Measurements from ENCODE around the gene HOXA3. TPM values are rescaled to one million over a fixed set of nuclear protein-coding genes. Genes with fewer than 3 reads are reported as not detected.

Gene HOXA3
- total RNA-seq, 3 donors from 2014 or later: 4.5 to 6.4 (median 4.6) TPM

- intact Hi-C loops (cut with DNase I; ENCODE audit: low total_unique reads): no loop called here
- no peak for TF ChIP-seq POLR2A (IDR thresholded peaks at IDR 0.05)
- no peak for TF ChIP-seq POLR2AphosphoS5 (IDR thresholded peaks at IDR 0.05)
- TF ChIP-seq, protein P1, sequence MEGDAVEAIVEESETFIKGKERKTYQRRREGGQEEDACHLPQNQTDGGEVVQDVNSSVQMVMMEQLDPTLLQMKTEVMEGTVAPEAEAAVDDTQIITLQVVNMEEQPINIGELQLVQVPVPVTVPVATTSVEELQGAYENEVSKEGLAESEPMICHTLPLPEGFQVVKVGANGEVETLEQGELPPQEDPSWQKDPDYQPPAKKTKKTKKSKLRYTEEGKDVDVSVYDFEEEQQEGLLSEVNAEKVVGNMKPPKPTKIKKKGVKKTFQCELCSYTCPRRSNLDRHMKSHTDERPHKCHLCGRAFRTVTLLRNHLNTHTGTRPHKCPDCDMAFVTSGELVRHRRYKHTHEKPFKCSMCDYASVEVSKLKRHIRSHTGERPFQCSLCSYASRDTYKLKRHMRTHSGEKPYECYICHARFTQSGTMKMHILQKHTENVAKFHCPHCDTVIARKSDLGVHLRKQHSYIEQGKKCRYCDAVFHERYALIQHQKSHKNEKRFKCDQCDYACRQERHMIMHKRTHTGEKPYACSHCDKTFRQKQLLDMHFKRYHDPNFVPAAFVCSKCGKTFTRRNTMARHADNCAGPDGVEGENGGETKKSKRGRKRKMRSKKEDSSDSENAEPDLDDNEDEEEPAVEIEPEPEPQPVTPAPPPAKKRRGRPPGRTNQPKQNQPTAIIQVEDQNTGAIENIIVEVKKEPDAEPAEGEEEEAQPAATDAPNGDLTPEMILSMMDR (IDR thresholded peaks at IDR 0.05): no peak
- DNase-seq (ENCODE audit: low spot score in 2 of 2): no peak
- no peaks in the 10 kb centered on the region for H3K36me3 ChIP-seq
- H3K9me3 ChIP-seq: no peaks in the 10 kb centered on the region
- no peak overlapping the region for H3K4me3 ChIP-seq
- peaks cover 16 to 88% of the 10 kb centered on the region in 2 donors for H3K27me3 ChIP-seq
- no peak overlapping the region for H3K27ac ChIP-seq
- H3K4me1 ChIP-seq: peaks cover 0 to 15% of the 10 kb centered on the region in 2 donors
Measured at GRCh38 chr7:27180431-27181420, 28.3 kb upstream of the HOXA3 start.

DNA sequence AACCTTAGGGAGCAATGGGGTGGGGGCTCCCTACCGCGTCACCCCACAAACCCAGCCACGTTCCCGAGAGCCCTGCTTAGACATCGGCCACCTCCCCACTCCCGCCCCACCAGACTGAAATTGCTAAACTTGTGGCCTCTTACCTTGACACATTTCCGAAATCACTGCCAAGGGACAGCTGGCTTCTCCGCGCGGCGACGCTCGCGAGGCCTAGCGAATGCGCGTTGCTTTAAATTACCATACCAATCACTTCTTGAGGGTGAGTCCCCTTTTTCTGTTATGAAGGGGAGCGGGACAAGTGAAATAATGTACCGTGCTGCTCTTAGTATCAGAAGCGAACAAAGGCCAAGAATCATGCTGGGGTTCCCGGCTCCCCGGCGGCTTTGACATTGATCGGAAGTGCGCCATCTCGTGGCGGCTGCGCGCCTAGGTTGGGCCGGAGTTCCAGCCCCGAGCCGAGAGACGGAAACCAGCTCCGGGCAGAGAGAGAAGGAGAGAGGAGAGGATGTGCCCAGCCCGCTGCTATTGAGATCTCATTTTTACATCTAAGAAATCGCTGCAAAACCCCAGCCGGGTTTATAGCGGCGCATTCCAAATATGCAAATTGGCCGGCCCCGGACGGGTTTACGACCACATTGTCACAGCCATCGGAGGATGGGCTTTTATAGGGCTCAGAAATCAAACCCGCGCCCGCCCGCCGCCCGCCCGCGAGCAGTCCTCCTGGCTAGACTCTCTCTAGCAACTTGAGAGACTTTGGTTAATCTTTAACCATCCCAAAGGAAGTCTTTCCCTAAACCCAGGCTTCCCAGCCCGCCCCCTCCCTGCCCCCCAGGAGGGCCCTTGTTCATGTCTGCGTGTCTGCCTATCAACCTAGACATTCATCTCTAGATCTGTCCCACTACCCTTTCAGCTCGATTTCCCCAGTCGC is 27.4 kb upstream of the HOXA3 start:
- intact Hi-C loops (cut with DNase I; ENCODE audit: low total_unique reads): loop anchor here (10.0 kb wide), 1 partner anchor 1325 kb away; no protein-coding TSS in a partner anchor
- H3K9me3 ChIP-seq: no peaks in the 10 kb centered on the region
- TF ChIP-seq, protein P1 (IDR thresholded peaks at IDR 0.05): peak; percentile 26 to 68 (median 66)
- TF ChIP-seq POLR2A (IDR thresholded peaks at IDR 0.05) (no peak), POLR2AphosphoS5 (IDR thresholded peaks at IDR 0.05) (peak in 1 of 3 donors; percentile 10)
- H3K4me1 ChIP-seq: peaks cover 0 to 11% of the 10 kb centered on the region in 2 donors
- H3K27ac ChIP-seq: no peak overlapping the region
- H3K27me3 ChIP-seq: peaks cover 16 to 88% of the 10 kb centered on the region in 2 donors
- no peaks in the 10 kb centered on the region for H3K36me3 ChIP-seq
- H3K4me3 ChIP-seq: peak overlapping the region in 2 of 3 donors; percentile 25 to 50
- DNase-seq (ENCODE audit: low spot score in 2 of 2): peak in 1 of 2 donors; percentile 56

DNA sequence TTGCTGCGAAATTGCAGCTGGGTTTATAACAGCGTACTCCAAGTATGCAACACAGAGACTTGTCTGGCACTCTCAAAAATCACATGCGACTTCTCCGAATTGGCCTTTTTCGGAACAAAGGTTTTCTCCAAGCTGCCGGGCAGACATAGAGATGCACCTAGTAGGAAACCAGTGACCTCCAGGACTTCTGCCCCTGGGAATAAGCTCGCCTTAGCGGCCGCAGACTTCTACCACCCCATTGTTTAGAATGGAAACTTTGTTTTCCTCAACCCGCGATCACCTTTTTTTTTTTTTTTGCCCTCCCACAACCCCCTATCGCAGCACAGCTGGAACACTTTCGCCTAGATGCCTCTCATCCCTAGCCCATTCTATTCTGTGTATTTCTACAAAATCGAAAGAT is 26.6 kb upstream of the HOXA3 start:
- no peak overlapping the region for H3K27ac ChIP-seq
- H3K27me3 ChIP-seq: peaks cover 12 to 88% of the 10 kb centered on the region in 2 donors
- H3K9me3 ChIP-seq: no peaks in the 10 kb centered on the region
- DNase-seq (ENCODE audit: low spot score in 2 of 2): no peak
- peak overlapping the region in 1 of 3 donors; percentile 25 for H3K4me3 ChIP-seq
- H3K36me3 ChIP-seq: no peaks in the 10 kb centered on the region
- no peak for TF ChIP-seq POLR2AphosphoS5 (IDR thresholded peaks at IDR 0.05)
- no peak for TF ChIP-seq POLR2A (IDR thresholded peaks at IDR 0.05)
- TF ChIP-seq, protein P1 (IDR thresholded peaks at IDR 0.05): no peak
- intact Hi-C loops (cut with DNase I; ENCODE audit: low total_unique reads): loop anchor here (10.0 kb wide), 1 partner anchor 1324 kb away; no protein-coding TSS in a partner anchor
- peaks cover 0 to 4% of the 10 kb centered on the region in 2 donors for H3K4me1 ChIP-seq

DNA sequence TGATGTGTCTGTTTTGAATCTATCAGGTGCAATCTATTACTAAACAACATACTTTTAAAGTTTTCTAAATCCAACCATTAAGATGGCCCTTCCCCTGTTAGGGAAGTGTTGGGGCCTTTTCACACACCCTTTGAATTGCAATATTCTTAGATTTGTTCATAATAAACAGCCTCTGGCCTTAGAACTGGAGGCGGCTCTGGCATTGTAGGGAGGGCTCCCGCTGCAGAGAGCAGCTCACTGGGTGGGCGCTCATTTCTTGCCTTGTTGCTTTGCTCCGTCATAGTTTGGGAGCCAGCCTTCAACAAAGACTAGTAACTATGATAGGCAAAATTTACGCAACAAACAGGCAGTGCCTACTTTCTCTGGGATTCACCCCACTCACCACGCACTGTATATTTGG is 26.0 kb upstream of the HOXA3 start:
- intact Hi-C loops (cut with DNase I; ENCODE audit: low total_unique reads): loop anchor here (10.0 kb wide), 1 partner anchor 1324 kb away; no protein-coding TSS in a partner anchor
- TF ChIP-seq, protein P1 (IDR thresholded peaks at IDR 0.05): no peak
- TF ChIP-seq POLR2AphosphoS5 (IDR thresholded peaks at IDR 0.05): no peak
- no peak for TF ChIP-seq POLR2A (IDR thresholded peaks at IDR 0.05)
- Histone ChIP-seq H3K36me3 (no peaks in the 10 kb centered on the region), H3K27me3 (peaks cover 11 to 88% of the 10 kb centered on the region in 2 donors), H3K4me3 (no peak overlapping the region), H3K27ac (no peak overlapping the region), H3K9me3 (no peaks in the 10 kb centered on the region), H3K4me1 (no peaks in the 10 kb centered on the region)
- no peak for DNase-seq (ENCODE audit: low spot score in 2 of 2)

Data from breast epithelium (tissue), 4 donors.